GM18517 (cell line): Measurements from ENCODE around the gene SAMHD1.
"Not testable (repeated sequence)": the region's sequence is repeated elsewhere in the genome, so short reads cannot be mapped to it uniquely, and the experiment has no call there.

Source experiments
- ATAC-seq: cut with Tn5 transposase; IDR thresholded peaks from one replicate; pipeline ENCODE4 v1.9.1; 2021; ENCODE audit warnings: mild to moderate bottlenecking, moderate library complexity; ENCODE audit not compliant: unreplicated experiment

The SAMHD1 gene

GRCh38 chr20:36956674-36957073 is 5.2 kb upstream of the SAMHD1 start:
- no peak for ATAC-seq

GRCh38 chr20:36956016-36956415 is 4.5 kb upstream of the SAMHD1 start:
- no peak for ATAC-seq

DNA sequence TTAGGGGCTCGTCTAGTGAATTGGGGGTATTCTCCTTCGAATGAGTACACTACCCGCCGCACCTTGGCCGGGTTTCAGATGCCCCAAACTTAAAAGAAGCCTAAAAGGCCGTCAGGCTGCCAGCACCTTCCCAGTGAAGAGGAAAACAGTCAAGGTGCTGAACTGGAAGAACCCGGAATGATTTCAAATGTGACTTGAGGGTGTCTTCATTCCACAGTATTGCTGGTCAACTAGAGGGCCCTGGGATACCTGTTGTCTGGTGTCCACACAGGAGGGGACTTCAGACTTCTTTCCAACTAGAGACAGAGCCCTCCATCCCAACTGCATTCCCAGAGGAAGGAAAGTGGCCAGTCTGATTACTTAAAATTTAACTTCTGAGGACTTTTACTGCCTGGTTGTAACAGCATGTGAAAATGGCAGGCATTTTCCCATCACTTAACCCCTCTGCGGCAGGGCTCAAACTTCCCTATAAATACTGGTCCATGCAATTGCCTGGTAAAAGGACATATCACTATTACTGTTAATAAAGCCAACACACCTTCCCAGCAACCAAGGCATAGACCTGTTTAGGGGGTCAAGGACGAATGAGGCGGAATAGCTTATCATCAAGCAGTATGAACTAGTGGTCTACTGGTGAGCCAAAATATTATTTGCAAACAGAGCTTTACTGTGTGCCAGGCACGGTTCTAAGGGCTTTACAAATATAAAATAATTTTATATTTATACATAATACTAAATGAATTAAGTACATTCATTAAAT is 651 bp upstream of the SAMHD1 start:
- ATAC-seq = no peak

- ATAC-seq = peak; percentile 10
Measured at GRCh38 chr20:36950414-36951197, 902 bp downstream of the SAMHD1 start.

GRCh38 chr20:36941401-36941835 is 10.1 kb downstream of the SAMHD1 start:
- ATAC-seq = no peak

GRCh38 chr20:36937402-36937770 is 14.1 kb downstream of the SAMHD1 start:
- no peak for ATAC-seq

GRCh38 chr20:36936761-36937401 is 14.6 kb downstream of the SAMHD1 start:
- not testable (repeated sequence) for ATAC-seq

DNA sequence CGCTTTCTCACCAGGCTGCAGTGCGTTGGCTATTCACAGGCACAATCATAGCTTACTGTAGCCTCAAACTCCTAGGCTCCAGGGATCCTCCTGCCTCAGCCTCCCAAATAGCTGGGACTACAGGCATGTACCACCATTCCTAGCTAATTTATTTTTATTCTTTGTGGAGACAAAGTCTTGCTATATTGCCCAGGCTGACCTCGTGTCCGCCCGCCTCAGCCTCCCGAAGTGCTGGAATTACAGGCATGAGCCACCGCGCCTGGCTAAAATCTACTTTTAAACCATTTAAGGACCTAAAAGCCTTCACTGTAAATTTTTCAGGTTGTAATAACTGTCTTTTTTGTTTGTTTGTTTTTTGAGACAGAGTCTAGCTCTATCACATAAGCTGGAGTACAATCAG is 15.2 kb downstream of the SAMHD1 start:
- ATAC-seq = no peak

DNA sequence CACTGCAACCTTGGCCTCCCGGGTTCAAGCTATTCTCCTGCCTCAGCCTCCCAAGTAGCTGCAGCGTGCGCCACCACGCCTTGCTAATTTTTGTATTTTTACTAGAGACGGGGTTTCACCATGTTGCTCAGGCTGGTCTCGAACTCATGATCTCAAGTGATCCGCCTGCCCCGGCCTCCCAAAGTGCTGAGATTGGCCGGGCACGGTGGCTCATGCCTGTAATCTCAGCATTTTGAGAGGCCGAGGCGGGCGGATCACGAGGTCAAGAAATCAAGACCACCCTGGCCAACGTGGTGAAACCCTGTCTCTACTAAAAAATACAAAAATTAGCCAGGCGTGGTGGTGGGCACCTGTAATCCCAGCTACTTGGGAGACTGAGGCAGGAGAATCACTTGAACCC is 17.9 kb downstream of the SAMHD1 start:
- not testable (repeated sequence) for ATAC-seq

- ATAC-seq = no peak
Measured at GRCh38 chr20:36932476-36933426, 18.8 kb downstream of the SAMHD1 start.

DNA sequence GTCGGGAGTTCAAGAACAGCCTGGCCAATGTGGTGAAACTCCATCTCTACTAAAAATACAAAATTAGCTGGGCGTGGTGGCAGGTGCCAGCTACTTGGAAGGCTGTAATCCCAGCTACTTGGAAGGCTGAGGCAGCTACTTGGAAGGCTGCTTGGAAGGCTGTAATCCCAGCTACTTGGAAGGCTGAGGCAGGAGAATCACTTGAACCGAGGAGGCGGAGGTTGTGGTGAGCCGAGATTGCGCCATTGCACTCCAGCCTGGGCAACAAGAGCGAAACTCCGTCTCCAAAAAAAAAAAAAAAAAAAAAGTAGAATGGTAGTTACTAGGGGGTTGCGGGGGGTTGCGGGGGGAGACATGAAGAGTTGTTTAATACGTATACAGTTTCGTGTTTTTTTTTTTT is 19.4 kb downstream of the SAMHD1 start:
- ATAC-seq = not testable (repeated sequence)

- no peak for ATAC-seq
Measured at GRCh38 chr20:36929691-36930090, 21.8 kb downstream of the SAMHD1 start.

DNA sequence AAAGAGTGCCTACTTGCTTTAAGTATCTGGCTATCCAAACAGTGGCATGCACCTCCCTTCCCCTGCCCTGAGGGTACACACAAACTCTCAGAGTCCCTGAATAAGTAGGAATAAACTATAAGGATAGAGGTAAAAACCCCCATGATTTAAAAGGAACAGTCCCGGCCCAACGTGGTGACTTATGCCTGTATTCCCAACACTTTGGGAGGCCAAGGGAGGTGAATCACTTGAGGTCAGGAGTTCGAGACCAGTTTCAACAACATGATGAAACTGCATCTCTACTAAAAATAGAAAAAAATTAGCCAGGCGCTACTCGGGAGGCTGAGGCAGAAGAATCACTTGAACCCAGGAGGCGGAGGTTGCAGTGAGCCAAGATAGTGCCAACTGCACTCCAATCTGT is 22.2 kb downstream of the SAMHD1 start:
- no peak for ATAC-seq

DNA sequence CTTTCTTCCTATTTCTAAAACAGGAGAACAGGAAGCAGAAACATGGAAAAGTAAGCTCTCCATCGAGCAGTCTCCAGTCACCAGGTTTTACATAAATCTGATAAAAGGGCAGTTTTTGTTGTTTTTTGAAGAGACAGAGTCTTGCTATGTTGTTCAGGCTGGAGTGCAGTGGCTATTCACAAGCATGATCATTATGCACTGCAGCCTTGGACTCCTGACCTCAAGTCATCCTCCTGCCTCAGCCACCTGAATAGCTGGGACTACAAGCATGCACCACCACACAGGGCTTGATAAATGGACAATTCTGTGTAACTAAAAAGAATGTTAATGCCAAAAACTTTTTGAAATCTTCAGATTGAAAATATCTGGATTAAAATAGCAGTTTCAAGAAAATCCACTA is 23.8 kb downstream of the SAMHD1 start:
- no peak for ATAC-seq

GRCh38 chr20:36926653-36927200 is 24.8 kb downstream of the SAMHD1 start:
- ATAC-seq = no peak

DNA sequence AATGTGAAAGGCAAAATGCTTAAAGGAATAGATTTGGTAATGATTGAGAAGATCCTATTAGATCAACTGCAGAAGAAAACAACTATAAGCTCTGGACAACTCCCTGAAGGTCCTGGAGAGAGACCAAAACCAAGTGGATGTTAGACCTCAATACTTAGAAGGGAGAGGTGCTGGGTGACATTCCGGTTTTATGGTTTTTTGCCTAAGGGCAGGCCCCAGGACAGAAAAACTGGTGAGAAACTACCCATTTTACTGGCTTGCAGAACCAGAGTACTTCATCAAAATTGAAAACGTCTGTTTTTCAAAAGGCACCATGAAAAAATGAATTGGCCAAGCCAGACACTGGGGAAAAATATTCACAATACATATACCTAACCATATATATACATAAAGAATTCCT is 26.3 kb downstream of the SAMHD1 start:
- no peak for ATAC-seq

DNA sequence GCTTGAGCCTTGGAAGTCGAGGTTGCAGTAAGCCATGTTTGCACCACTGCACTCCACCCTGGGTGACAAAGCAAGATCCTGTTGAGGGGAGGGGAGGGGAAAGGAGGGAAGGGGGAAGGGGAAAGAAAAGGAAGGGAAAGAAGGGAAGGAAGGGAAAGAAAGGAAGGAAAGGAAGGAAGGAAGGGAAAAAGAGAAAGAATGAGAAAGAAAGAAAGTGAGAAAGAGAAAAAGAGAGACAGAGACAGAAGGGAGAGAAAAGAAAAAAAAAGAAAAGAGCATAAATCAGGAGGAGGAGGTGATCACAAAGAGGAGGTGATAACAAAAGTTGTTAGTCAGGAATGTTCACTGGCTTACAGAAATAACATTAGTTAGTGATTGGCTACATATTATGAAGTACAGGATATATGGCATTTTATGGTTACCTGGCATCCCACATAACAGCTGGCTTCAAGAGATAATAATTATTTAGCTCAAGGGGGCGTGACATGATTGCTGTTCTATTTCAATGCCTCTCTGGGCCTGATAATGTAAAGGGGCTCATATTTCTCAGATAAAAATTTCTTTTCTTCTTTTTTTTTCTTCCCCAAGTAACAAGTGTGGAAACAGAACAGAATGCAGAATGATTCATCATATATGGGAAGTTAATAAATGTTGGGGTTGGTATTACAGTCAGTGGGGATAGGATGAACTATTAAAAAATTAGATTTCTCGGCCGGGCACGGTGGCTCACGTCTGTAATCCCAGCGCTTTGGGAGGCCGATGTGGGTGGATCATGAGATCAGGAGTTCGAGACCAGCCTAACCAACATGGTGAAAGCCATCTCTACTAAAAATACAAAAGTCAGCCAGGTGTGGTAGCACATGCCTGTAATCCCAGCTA is 27.1 kb downstream of the SAMHD1 start:
- ATAC-seq = no peak

DNA sequence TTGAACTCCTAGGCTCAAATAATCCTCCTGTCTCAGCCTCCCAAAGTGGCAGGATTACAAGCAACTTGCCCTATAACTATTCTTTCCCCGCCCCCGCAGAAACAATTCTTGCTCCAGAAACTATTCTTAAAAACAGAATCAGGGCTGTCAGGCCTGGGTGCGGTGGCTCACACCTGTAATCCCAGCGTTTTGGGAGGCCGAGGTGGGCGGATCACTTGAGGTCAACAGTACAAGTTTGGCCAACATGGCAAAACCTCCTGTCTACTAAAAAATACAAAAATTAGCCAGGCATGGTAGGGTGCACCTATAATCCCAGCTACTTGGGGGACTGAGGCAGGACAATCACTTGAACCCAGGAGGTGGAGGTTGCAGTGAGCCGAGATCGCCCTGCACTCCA is 31.2 kb downstream of the SAMHD1 start:
- ATAC-seq = no peak

GRCh38 chr20:36919715-36920333 is 31.7 kb downstream of the SAMHD1 start:
- no peak for ATAC-seq
